Neural crest cell (in vitro differentiated cells): ENCODE results near the gene CENPC. TPM values are rescaled to one million over a fixed set of nuclear protein-coding genes. Genes with fewer than 3 reads are reported as not detected.
"Not testable (repeated sequence)": the region's sequence is repeated elsewhere in the genome, so short reads cannot be mapped to it uniquely, and the experiment has no call there.

Experiments
- DNase-seq: peaks from one replicate; pipeline ENCODE4 v3.0.0; 2021; ENCODE audit warnings: low read depth, mixed read lengths, low spot score
- H3K27ac Mint-ChIP-seq: one replicate; pipeline ENCODE4 v1.8.0; 2021; ENCODE audit warnings: mild to moderate bottlenecking, mixed read lengths; ENCODE audit not compliant: unreplicated experiment
- H3K27me3 Mint-ChIP-seq: 2 replicates; pipeline ENCODE4 v1.8.0; 2021; ENCODE audit warnings: low read depth, mild to moderate bottlenecking, mixed read lengths
- H3K36me3 Mint-ChIP-seq: 2 replicates; pipeline ENCODE4 v1.8.0; 2021; ENCODE audit warnings: low read depth, mild to moderate bottlenecking, mixed read lengths
- H3K4me1 Mint-ChIP-seq: 2 replicates; pipeline ENCODE4 v1.8.0; 2021; ENCODE audit warnings: mixed read lengths
- H3K4me3 Mint-ChIP-seq: one replicate; pipeline ENCODE4 v1.8.0; 2021; ENCODE audit warnings: mild to moderate bottlenecking, mixed read lengths
- H3K9me3 Mint-ChIP-seq: 2 replicates; pipeline ENCODE4 v1.8.0; 2021; ENCODE audit warnings: mixed read lengths
- total RNA-seq: library from RNA; stranded (reverse); gene quantifications from 2 replicates; pipeline ENCODE4 v1.2.1, GENCODE V29; 2021
- TF ChIP-seq, protein P1 (sequence below): fragments of 200-600 bp; sonication (generic); conservative IDR thresholded peaks from 2 replicates; pipeline ENCODE4 v1.5.0; 2021; ENCODE audit warnings: antibody characterized with exemption, mild to moderate bottlenecking

The CENPC gene
- total RNA-seq, 1 donor from 2014 or later = 25.9 TPM

DNA sequence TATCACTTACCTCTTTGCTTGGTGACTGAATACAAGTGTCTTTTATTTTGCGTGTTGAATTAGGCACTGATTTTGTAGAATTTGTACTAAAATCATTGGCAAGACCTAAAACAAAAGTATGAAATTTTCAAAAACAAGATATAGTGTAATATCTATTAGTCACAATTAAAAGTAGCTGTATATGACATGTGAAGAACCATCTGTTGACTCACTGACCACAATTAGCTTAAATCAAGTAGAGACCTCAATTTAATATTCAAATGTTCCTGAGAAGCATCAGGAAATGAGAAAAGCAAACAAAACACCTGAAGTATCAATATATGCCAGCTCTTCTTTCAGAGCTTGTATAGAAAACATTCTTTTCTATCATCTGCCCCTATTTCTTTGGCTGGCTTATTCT is 5.5 kb downstream of the CENPC start:
- no peak for DNase-seq
- Mint-ChIP-seq H3K36me3 (peaks cover 17% of the 10 kb centered on the region), H3K27me3 (no peaks in the 10 kb centered on the region), H3K9me3 (no peaks in the 10 kb centered on the region), H3K4me1 (peaks cover 26% of the 10 kb centered on the region), H3K4me3 (peak overlapping the region; percentile 16), H3K27ac (no peak overlapping the region)
- TF ChIP-seq, protein P1, sequence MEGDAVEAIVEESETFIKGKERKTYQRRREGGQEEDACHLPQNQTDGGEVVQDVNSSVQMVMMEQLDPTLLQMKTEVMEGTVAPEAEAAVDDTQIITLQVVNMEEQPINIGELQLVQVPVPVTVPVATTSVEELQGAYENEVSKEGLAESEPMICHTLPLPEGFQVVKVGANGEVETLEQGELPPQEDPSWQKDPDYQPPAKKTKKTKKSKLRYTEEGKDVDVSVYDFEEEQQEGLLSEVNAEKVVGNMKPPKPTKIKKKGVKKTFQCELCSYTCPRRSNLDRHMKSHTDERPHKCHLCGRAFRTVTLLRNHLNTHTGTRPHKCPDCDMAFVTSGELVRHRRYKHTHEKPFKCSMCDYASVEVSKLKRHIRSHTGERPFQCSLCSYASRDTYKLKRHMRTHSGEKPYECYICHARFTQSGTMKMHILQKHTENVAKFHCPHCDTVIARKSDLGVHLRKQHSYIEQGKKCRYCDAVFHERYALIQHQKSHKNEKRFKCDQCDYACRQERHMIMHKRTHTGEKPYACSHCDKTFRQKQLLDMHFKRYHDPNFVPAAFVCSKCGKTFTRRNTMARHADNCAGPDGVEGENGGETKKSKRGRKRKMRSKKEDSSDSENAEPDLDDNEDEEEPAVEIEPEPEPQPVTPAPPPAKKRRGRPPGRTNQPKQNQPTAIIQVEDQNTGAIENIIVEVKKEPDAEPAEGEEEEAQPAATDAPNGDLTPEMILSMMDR = no peak

DNA sequence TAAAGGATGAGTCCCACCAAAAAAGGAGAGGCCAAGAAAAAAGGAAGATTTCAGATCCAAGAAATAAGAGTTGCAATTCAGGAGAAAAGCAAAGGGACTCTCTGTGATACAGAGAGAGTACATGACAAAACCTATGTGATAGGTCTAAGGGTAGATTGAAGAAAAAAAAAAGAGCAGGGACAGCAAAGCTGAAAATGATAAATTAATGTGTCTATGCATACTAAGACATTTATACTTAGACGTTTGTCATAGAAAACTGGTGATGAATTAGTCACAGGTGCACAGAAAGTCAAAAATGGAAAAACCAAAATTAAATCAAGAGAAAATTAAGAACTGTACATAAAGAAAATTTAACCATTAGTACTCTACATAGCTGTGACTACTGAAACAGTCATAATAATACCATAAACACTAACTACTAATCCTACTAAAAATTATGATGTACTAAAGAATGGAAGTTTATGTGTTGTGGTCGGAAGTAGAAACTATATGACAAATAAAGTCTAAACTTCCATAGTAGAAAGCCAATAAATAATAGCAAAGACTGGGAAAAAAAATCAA is 9.9 kb downstream of the CENPC start:
- Mint-ChIP-seq H3K27ac (no peak overlapping the region), H3K36me3 (peaks cover 49% of the 10 kb centered on the region)

DNA sequence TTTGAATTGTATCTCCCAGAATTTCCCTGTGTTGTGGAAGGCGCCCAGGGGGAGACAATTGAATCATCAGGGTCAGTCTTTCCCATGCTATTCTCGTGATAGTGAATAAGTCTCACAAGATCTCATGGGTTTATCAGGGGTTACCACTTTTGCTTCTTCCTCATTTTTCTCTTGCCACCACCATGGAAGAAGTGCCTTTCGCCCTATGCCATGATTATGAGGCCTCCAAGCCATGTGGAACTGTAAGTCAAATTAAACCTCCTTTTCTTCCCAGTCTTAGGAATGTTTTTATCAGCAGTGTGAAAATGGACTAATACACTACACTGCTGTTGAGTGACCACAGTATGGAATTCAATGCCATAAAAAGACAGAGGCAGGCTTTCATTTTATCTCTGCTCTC is 12.2 kb downstream of the CENPC start:
- TF ChIP-seq, protein P1 = no peak
- DNase-seq = no peak
- Mint-ChIP-seq H3K36me3 (peaks cover 45% of the 10 kb centered on the region), H3K27ac (no peak overlapping the region), H3K4me3 (no peak overlapping the region), H3K4me1 (no peaks in the 10 kb centered on the region), H3K27me3 (no peaks in the 10 kb centered on the region), H3K9me3 (peaks cover 3% of the 10 kb centered on the region)

More for the DNA sequence above, 9.9 kb downstream of the CENPC start:
- H3K27me3 Mint-ChIP-seq = no peaks in the 10 kb centered on the region
- TF ChIP-seq, protein P1 = no peak
- no peak overlapping the region for H3K4me3 Mint-ChIP-seq
- peaks cover 3% of the 10 kb centered on the region for H3K9me3 Mint-ChIP-seq
- H3K4me1 Mint-ChIP-seq = no peaks in the 10 kb centered on the region
- DNase-seq = no peak

DNA sequence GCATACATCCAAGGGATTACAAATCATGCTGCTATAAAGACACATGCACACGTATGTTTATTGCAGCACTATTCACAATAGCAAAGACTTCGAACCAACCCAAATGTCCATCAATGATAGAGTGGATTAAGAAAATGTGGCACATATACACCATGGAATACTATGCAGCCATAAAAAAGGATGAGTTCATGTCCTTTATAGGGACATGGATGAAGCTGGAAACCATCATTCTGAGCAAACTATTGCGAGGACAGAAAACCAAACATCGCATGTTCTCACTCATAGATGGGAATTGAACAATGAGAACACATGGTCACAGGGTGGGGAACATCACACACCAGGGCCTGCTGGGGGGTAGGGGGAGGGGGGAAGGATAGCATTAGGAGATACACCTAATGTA is 12.9 kb downstream of the CENPC start:
- H3K9me3 Mint-ChIP-seq, DNase-seq, H3K27me3 Mint-ChIP-seq, H3K4me3 Mint-ChIP-seq, H3K4me1 Mint-ChIP-seq, H3K27ac Mint-ChIP-seq: not testable (repeated sequence)
- peaks cover 44% of the 10 kb centered on the region for H3K36me3 Mint-ChIP-seq

DNA sequence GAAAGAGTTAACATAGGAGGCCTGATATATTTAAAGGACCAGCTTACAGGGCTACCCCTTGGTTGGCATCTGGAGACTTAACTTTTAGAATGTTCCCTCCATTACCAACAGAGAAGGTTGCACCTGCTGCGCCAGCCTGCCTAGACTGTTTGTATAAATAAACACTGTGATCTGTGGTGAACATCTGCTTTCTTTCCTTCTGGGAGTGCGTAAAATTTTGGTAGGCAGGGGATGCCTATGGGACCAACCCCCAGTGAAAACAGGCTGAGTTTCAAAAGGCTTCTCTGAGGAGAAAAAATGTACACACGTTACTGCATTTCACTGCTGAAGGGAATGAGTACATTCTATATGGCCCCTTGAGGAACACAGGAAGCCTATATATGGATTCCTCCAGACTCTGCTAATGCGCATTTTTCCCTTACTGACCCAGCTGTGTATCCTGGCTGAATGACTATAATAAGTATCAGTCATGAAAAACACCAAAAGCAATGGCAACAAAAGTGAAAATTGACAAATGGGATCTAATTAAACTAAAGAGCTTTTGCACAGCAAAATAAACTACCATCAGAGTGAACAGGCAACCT is 13.8 kb downstream of the CENPC start:
- Mint-ChIP-seq H3K9me3 (peaks cover 3% of the 10 kb centered on the region), H3K36me3 (peaks cover 46% of the 10 kb centered on the region), H3K4me1 (no peaks in the 10 kb centered on the region), H3K4me3 (no peak overlapping the region), H3K27me3 (no peaks in the 10 kb centered on the region), H3K27ac (no peak overlapping the region)
- DNase-seq = no peak
- TF ChIP-seq, protein P1 = no peak

DNA sequence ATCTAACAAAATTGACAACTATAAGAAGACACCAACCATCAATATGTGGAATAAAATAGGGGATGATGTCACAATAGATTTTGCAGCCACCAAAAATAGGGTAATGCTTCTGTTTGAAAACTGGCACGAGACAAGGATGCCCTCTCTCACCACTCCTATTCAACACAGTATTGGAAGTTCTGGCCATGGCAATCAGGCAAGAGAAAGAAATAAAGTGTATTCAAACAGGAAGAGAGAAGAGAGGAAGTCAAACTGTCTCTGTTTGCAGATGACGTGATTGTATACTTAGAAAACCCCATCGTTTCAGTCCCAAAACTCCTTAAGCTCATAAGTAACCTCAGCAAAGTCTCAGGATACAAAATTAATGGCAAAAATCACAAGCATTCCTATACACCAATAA is 21.2 kb downstream of the CENPC start:
- Mint-ChIP-seq H3K9me3 (peaks cover 14% of the 10 kb centered on the region), H3K36me3 (peaks cover 30% of the 10 kb centered on the region)
- not testable (repeated sequence) for H3K27ac Mint-ChIP-seq, DNase-seq, H3K27me3 Mint-ChIP-seq, H3K4me1 Mint-ChIP-seq, H3K4me3 Mint-ChIP-seq
